Astrocyte of the spinal cord (primary cell): Measurements from ENCODE around the gene RNF40.

Experiments used
- DNase-seq: peaks from one replicate; pipeline ENCODE4 v3.0.0; 2011; ENCODE audit warnings: low read depth, low spot score
- H3K4me3 ChIP-seq: 2 replicates; pipeline ENCODE4 v1.5.1; 2011; ENCODE audit warnings: low read depth, mild to moderate bottlenecking, low read length, moderate library complexity
- in situ Hi-C: cut with HindIII; loops from 2 replicates; pipeline ENCODE4 v1.10.0; 2017; ENCODE audit warnings: low sequenced_read_pairs
- TF ChIP-seq, protein P1 (sequence below): IDR thresholded peaks from 2 replicates; pipeline ENCODE4 v1.5.1; 2012; ENCODE audit warnings: low read depth, mild to moderate bottlenecking, low read length, inconsistent platforms

RNF40 gene

DNA sequence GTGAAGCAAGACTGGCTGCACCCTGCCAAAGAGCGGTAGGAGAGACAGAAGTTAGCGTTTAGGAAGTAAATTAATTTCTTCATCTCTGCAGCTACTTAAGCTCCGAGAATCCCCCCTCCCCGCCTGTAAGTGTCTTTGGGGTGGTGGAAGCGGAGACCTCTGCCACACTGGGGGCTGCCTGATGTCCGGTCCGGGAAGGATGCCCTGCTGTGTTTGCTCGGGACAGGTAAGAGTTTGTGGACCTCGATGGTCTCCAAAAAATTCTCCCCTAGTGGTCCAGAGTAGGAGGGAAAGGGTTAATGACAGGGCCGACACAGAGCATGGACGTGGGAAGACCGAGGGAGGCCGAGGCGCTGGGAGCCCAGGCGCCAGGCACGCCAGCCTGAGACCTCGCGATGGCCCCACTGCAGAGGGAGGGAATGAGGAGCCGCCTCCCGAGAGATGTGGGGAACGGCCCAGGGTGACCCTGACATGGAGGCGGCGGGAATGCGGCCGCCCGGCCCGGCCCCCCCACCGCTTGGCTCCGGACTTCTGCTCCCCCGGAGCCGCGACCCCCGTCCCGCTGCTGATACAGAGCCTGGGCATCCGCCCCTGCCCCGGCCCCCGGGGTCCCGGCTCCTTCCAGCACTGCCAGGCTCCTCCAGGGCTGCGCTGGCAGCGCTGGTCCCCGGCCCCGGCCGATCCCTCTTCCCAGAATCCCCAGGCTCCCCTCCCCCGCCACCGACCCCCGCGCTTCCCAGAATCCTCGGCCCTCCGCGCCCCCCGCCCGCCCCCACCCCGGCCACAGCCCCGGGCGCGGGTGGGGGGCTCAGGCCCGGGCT is 24.2 kb downstream of the RNF40 start:
- in situ Hi-C loops: loop anchor here (25.0 kb wide), 1 partner anchor 101 kb away; the partner anchor contains the start of genes BCL7C and CTF1
- peak overlapping the region; percentile 97 for H3K4me3 ChIP-seq
- TF ChIP-seq, protein P1, sequence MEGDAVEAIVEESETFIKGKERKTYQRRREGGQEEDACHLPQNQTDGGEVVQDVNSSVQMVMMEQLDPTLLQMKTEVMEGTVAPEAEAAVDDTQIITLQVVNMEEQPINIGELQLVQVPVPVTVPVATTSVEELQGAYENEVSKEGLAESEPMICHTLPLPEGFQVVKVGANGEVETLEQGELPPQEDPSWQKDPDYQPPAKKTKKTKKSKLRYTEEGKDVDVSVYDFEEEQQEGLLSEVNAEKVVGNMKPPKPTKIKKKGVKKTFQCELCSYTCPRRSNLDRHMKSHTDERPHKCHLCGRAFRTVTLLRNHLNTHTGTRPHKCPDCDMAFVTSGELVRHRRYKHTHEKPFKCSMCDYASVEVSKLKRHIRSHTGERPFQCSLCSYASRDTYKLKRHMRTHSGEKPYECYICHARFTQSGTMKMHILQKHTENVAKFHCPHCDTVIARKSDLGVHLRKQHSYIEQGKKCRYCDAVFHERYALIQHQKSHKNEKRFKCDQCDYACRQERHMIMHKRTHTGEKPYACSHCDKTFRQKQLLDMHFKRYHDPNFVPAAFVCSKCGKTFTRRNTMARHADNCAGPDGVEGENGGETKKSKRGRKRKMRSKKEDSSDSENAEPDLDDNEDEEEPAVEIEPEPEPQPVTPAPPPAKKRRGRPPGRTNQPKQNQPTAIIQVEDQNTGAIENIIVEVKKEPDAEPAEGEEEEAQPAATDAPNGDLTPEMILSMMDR: no peak
- DNase-seq: peak; percentile 56

GRCh38 chr16:30786936-30787612 is 25.0 kb downstream of the RNF40 start, which contains the start of gene ZNF629:
TSS of gene ZNF629 (minus strand) at chr16:30787205. CDS start at chr16:30784482, 2,723 bp downstream.
- in situ Hi-C loops: loop anchor here (25.0 kb wide), 1 partner anchor 100 kb away; the partner anchor contains the start of genes BCL7C and CTF1
- H3K4me3 ChIP-seq: peak within 1 kb of the TSS; percentile 97
- TF ChIP-seq, protein P1: no peak
- peak; percentile 71 for DNase-seq

- peak overlapping the region; percentile 97 for H3K4me3 ChIP-seq
- TF ChIP-seq, protein P1: no peak
- DNase-seq: no peak
- in situ Hi-C loops: loop anchor here (25.0 kb wide), 1 partner anchor 100 kb away; the partner anchor contains the start of genes BCL7C and CTF1
These were observed 25.7 kb downstream of the RNF40 start for GRCh38 chr16:30787613-30788378.

DNA sequence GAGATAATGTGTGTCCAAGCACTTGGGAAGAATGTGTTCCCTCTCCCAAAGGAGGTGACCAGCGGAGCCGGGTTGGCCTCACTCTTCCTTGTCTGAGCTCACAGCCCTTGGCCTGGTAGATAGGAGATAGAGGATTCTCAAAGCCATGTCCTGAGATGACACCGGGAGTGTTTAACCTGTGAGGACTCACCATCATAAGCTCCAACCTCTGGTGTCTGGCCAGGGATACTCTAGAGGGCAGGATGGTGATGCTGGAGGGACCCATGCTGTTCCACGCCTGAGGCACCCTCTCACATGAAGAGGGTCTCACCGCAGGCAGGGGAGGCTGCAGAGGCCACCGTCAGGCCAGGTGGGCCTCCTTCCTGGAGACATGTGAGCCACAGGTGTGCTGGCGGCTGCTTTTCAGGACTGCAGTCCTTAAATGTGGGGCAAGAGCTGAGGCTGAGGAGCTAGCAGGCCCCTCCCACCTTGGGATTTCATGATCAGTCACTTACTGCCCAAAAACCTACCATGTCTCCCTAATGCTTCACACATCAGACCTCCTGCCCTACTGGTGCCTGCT is 31.5 kb downstream of the RNF40 start:
- H3K4me3 ChIP-seq: no peak overlapping the region
- TF ChIP-seq, protein P1: no peak
- in situ Hi-C loops: loop anchor here (25.0 kb wide), 1 partner anchor 94 kb away; the partner anchor contains the start of genes BCL7C and CTF1
- no peak for DNase-seq

- H3K4me3 ChIP-seq: no peak overlapping the region
- TF ChIP-seq, protein P1: no peak
- DNase-seq: no peak
- in situ Hi-C loops: loop anchor here (25.0 kb wide), 1 partner anchor 93 kb away; the partner anchor contains the start of genes BCL7C and CTF1
These were observed 32.5 kb downstream of the RNF40 start for GRCh38 chr16:30794634-30795033.
